Glutamatergic neuron (in vitro differentiated cells): Measurements from ENCODE around the gene TMEM30A. TPM values are rescaled to one million over a fixed set of nuclear protein-coding genes. Genes with fewer than 3 reads are reported as not detected.

ENCODE experiments used
- DNase-seq: peaks from one replicate; pipeline ENCODE4 v3.0.0; 2022
- H3K27ac Mint-ChIP-seq: one replicate; pipeline ENCODE4 v1.8.0; 2020; ENCODE audit warnings: mild to moderate bottlenecking, mixed read lengths, inconsistent platforms; ENCODE audit not compliant: unreplicated experiment
- H3K27me3 Mint-ChIP-seq: one replicate; pipeline ENCODE4 v1.8.0; 2020; ENCODE audit warnings: mild to moderate bottlenecking, moderate library complexity, mixed read lengths, inconsistent platforms; ENCODE audit not compliant: unreplicated experiment
- H3K36me3 Mint-ChIP-seq: one replicate; pipeline ENCODE4 v1.8.0; 2020; ENCODE audit warnings: mild to moderate bottlenecking, mixed read lengths, inconsistent platforms; ENCODE audit not compliant: unreplicated experiment
- H3K4me1 Mint-ChIP-seq: one replicate; pipeline ENCODE4 v1.8.0; 2020; ENCODE audit warnings: mild to moderate bottlenecking, low read depth, mixed read lengths, inconsistent platforms; ENCODE audit not compliant: unreplicated experiment
- H3K4me3 Mint-ChIP-seq: one replicate; pipeline ENCODE4 v1.8.0; 2020; ENCODE audit warnings: mild to moderate bottlenecking, mixed read lengths, inconsistent platforms; ENCODE audit not compliant: unreplicated experiment
- H3K9me3 Mint-ChIP-seq: one replicate; pipeline ENCODE4 v1.8.0; 2020; ENCODE audit warnings: mild to moderate bottlenecking, moderate library complexity, mixed read lengths, inconsistent platforms; ENCODE audit not compliant: unreplicated experiment
- total RNA-seq: library from RNA; stranded (reverse); fragmentation: NEBNext Ultra II Directional; extraction: Animal tissue kit (Norgen Biotek cat#: 25700); gene quantifications from one replicate; pipeline ENCODE4 v1.2.1, GENCODE V29; 2021; ENCODE audit not compliant: unreplicated experiment
- TF ChIP-seq, protein P1 (sequence below): fragments of 200-600 bp; sonication (generic); IDR thresholded peaks from one replicate; pipeline ENCODE4 v1.5.0; 2021; ENCODE audit not compliant: partially characterized antibody, unreplicated experiment

Gene TMEM30A
- total RNA-seq, 1 donor from 2014 or later, result 88.3 TPM

DNA sequence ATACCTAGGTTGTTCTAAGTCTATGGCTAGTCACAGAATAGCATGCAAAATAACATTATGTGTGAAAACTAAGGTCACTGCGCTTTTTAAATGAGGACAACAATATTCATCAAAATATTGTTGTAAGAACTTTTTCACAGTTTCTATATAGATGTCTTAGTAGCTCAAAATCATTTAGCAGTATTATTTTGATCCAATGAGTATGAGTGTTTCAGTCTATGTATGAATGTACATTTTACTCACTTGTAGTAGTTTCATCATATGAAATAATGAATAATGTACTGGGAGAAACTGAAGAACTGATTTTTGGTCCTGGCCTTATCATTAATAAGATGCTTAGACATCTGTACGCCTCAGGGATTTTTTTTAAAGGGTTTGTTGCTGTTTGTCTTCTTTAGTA, 16.5 kb upstream of the TMEM30A start:
- H3K4me1 Mint-ChIP-seq, result peaks cover 9% of the 10 kb centered on the region
- no peak overlapping the region for H3K4me3 Mint-ChIP-seq
- H3K27me3 Mint-ChIP-seq, result no peaks in the 10 kb centered on the region
- no peak for DNase-seq
- TF ChIP-seq, protein P1, sequence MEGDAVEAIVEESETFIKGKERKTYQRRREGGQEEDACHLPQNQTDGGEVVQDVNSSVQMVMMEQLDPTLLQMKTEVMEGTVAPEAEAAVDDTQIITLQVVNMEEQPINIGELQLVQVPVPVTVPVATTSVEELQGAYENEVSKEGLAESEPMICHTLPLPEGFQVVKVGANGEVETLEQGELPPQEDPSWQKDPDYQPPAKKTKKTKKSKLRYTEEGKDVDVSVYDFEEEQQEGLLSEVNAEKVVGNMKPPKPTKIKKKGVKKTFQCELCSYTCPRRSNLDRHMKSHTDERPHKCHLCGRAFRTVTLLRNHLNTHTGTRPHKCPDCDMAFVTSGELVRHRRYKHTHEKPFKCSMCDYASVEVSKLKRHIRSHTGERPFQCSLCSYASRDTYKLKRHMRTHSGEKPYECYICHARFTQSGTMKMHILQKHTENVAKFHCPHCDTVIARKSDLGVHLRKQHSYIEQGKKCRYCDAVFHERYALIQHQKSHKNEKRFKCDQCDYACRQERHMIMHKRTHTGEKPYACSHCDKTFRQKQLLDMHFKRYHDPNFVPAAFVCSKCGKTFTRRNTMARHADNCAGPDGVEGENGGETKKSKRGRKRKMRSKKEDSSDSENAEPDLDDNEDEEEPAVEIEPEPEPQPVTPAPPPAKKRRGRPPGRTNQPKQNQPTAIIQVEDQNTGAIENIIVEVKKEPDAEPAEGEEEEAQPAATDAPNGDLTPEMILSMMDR, result no peak
- no peaks in the 10 kb centered on the region for H3K9me3 Mint-ChIP-seq
- no peak overlapping the region for H3K27ac Mint-ChIP-seq
- H3K36me3 Mint-ChIP-seq, result no peaks in the 10 kb centered on the region

DNA sequence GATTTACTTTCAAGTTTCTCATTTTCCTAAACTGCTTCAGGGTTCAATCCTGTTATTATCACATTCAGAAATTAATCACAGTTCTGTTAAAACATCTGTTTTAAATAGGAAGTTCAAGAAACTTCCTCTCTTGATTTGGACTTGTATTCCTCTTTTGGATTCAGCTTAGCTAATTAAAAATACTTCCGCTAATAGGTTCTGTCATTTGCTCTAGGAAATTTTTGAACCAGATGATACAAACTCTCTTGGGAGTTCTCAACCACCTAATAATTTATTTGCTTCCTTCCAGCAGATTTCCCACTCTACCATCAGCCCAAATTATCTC, 15.9 kb upstream of the TMEM30A start:
- TF ChIP-seq, protein P1, result no peak
- Mint-ChIP-seq H3K9me3 (no peaks in the 10 kb centered on the region), H3K27me3 (no peaks in the 10 kb centered on the region), H3K27ac (no peak overlapping the region), H3K36me3 (no peaks in the 10 kb centered on the region), H3K4me3 (no peak overlapping the region), H3K4me1 (peaks cover 9% of the 10 kb centered on the region)
- no peak for DNase-seq

DNA sequence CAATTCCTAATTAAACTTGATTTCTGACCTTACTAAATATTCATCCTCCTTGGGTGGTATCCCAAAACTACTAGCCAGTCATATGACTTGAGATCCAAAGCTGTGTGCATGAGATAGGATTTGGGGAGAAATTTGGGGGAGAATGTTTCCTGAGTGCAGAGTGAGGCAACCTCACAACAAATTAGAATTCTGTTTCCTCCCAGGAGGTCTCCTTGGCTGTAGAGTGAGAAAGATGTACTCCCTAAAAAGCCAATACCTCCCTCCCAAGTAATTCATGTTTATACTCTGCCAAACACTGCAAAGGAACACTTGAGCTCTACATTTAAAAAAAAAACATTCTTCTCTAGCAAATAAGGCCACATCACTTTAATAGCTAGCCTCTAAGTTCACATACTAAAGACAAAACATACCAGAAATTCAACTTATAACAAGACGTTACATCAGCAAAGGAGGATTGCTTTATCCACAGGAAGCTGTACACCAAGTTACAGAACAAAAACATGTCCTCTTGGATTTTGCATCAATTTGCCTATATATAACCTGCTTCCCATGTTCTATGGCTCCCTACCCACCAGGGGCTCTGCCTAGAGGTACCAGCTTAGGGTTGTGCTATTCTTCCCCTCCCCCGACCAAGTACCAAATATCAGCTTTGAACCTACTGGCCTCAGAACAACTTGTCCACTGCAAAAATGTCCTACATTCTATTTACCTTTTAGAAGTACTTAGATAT, 15.4 kb upstream of the TMEM30A start:
- Mint-ChIP-seq H3K27me3 (no peaks in the 10 kb centered on the region), H3K27ac (no peak overlapping the region), H3K4me3 (no peak overlapping the region), H3K36me3 (no peaks in the 10 kb centered on the region), H3K4me1 (peaks cover 9% of the 10 kb centered on the region), H3K9me3 (no peaks in the 10 kb centered on the region)
- DNase-seq, result no peak
- TF ChIP-seq, protein P1, result no peak

DNA sequence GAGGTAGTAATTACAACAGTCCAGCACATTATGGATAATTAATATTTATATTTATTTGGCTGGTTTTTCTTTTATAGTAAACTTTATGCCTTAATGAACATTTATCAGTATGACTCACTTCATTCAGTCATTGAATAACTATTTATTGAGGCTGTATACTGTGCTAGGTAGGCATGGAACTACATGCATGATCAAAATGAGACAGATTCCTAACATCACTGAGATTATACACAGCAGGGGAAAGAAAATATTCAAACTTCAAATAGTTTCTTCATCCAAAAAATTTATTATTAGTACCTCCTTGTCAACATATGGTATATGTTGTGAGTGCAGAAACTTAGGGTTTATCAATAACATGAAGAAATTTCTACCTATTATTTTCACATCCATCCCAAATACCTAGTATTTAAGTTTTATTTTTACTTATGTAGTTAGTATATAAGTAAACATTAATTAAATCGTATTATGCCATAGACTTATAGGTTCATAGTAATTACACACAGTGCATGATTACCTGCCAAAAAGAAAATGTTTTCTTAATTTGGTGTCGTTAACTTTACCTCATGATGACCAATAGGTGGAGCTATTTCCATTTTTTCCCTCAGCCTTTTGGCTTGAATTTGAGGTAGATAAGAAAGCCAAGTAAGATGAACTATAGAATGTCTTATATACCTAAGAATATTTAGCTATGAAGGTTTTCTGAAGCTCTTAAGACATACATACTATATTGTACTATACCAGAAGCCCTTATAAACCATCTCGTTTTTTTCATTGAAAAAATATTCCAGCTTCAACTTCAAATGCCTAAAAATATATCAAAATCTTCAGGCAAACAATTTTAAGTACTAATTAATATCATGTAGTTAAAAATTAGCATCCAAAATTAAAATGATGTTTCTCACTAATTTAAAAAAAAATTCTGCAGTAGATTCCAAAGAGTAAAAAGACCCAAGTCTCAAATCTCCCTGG, 12.5 kb upstream of the TMEM30A start:
- Mint-ChIP-seq H3K4me3 (no peak overlapping the region), H3K4me1 (peaks cover 9% of the 10 kb centered on the region), H3K27ac (no peak overlapping the region), H3K27me3 (peaks cover 1% of the 10 kb centered on the region), H3K36me3 (no peaks in the 10 kb centered on the region), H3K9me3 (no peaks in the 10 kb centered on the region)
- TF ChIP-seq, protein P1, result peak; percentile 86
- no peak for DNase-seq

DNA sequence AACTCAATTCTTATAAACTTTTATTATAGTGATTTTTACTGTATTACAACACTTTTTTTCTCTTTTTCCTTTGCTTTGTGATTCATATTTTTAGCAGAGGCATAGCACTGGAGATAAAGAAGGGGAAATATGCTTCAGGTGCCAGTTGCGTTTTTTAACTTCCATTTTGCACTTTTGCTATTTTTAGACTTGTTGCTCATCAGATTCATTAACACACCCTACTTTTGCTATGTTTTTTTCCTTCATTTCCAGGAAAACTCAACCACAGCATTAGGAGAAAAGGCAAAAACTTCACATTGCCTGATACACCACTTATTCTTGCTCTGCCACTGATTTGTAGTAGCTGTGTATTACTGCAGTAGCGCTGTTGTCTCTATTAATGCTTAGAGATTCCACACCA, 8.0 kb upstream of the TMEM30A start:
- no peaks in the 10 kb centered on the region for H3K4me1 Mint-ChIP-seq
- TF ChIP-seq, protein P1, result no peak
- H3K36me3 Mint-ChIP-seq, result no peaks in the 10 kb centered on the region
- no peak overlapping the region for H3K27ac Mint-ChIP-seq
- H3K4me3 Mint-ChIP-seq, result no peak overlapping the region
- DNase-seq, result no peak
- peaks cover 1% of the 10 kb centered on the region for H3K27me3 Mint-ChIP-seq
- H3K9me3 Mint-ChIP-seq, result no peaks in the 10 kb centered on the region
